Adrenal gland (tissue), 5 donors: ENCODE measurements around the gene PCDHA10.
"Not testable (repeated sequence)": the region's sequence is repeated elsewhere in the genome, so short reads cannot be mapped to it uniquely, and the experiment has no call there.

Experiments
- POLR2A ChIP-seq, 2 donors: fragments of 450-650 bp; IDR thresholded peaks; one replicate each; pipeline ENCODE4 v1.6.1; 2017; ENCODE audit warnings: antibody characterized with exemption in 2 of 2, mild to moderate bottlenecking in 2 of 2, moderate library complexity in 1 of 2
- TF ChIP-seq, protein P1 (sequence below), 6 experiments: fragments of 450-650 bp in 4 of 6; fragments of 200-600 bp in 2 of 6; sonication (generic) in 1 of 6; IDR thresholded peaks; 1 replicate in 5 of 6; 2 replicates in 1 of 6; pipeline versions ENCODE4 v1.5.1 to v1.8.0; 2016 to 2021; ENCODE audit warnings: antibody characterized with exemption in 6 of 6, mild to moderate bottlenecking in 2 of 6, moderate library complexity in 1 of 6
- donor health status: DM: no; HTN: no; CAD: no.

DNA sequence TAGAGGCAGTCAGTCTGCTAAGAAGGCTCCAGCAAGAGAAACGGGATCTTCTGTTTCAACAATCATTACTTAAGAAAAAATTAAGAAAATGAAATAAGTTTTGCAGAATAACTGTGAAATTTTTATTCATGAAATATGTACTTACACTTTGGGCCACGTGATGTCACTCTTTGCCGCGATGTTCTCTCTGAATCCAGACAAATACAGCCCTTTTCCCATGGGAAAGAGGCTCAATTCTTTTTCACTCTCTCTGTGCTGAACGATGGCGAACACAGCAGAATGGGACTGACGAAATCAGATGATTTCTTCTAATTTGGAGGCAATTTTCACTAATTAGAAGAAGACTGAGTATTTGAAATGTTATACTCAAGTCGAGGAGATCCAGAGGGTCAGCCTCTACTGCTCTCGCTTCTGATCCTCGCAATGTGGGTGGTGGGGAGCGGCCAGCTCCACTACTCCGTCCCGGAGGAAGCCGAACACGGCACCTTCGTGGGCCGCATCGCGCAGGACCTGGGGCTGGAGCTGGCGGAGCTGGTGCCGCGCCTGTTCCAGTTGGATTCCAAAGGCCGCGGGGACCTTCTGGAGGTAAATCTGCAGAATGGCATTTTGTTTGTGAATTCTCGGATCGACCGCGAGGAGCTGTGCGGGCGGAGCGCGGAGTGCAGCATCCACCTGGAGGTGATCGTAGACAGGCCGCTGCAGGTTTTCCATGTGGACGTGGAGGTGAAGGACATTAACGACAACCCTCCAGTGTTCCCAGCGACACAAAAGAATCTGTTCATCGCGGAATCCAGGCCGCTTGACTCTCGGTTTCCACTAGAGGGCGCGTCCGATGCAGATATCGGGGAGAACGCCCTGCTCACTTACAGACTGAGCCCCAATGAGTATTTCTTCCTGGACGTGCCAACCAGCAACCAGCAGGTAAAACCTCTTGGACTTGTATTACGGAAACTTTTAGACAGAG, 7.3 kb upstream of the PCDHA10 start, which contains the start of gene PCDHA9:
- TF ChIP-seq, protein P1, sequence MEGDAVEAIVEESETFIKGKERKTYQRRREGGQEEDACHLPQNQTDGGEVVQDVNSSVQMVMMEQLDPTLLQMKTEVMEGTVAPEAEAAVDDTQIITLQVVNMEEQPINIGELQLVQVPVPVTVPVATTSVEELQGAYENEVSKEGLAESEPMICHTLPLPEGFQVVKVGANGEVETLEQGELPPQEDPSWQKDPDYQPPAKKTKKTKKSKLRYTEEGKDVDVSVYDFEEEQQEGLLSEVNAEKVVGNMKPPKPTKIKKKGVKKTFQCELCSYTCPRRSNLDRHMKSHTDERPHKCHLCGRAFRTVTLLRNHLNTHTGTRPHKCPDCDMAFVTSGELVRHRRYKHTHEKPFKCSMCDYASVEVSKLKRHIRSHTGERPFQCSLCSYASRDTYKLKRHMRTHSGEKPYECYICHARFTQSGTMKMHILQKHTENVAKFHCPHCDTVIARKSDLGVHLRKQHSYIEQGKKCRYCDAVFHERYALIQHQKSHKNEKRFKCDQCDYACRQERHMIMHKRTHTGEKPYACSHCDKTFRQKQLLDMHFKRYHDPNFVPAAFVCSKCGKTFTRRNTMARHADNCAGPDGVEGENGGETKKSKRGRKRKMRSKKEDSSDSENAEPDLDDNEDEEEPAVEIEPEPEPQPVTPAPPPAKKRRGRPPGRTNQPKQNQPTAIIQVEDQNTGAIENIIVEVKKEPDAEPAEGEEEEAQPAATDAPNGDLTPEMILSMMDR (IDR thresholded peaks at IDR 0.05), result not testable (repeated sequence)
- TF ChIP-seq POLR2A (IDR thresholded peaks at IDR 0.05), result not testable (repeated sequence)
